ENCODE data around the gene SCUBE1.

DNA sequence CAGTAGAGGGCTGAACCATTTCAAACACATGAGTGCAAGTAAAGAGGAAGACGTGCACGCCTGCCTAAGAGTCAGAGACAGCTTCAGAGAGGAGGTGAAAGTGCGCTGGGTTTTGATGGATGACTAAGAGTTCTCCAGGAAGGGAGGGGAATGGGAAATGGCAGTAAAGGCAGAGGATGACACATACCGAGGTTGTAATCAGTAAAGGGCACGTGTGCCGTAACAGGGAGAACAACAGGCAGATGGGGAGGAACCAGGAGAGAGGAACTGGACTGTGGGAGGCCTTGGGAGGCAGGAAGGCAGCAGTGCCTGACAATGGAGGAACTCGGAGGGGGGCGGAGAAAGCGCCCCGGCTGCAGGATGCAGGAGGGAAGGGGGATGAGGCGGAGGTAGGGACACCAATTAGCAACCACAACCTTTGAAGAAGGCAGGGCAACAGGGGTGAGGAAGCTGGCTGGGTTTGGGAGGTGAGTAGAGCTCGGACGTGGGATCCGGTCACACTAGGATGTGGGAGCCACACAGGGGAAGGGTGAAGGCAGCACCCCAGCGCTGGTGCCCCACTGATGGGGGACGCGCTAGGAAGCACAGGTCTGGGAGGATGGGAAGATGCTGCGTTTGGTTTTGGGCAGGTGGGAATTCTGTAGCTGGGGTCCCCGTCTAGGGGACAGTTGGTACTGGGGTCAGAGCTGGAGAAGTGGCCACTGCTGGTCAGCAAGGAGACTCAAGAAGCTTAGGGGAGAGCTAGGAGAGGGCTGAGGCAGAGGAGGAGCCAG is 67.4 kb downstream of the SCUBE1 start:
- no peak for TF ChIP-seq EP300 (IDR thresholded peaks at IDR 0.05)
- TF ChIP-seq, protein P1, sequence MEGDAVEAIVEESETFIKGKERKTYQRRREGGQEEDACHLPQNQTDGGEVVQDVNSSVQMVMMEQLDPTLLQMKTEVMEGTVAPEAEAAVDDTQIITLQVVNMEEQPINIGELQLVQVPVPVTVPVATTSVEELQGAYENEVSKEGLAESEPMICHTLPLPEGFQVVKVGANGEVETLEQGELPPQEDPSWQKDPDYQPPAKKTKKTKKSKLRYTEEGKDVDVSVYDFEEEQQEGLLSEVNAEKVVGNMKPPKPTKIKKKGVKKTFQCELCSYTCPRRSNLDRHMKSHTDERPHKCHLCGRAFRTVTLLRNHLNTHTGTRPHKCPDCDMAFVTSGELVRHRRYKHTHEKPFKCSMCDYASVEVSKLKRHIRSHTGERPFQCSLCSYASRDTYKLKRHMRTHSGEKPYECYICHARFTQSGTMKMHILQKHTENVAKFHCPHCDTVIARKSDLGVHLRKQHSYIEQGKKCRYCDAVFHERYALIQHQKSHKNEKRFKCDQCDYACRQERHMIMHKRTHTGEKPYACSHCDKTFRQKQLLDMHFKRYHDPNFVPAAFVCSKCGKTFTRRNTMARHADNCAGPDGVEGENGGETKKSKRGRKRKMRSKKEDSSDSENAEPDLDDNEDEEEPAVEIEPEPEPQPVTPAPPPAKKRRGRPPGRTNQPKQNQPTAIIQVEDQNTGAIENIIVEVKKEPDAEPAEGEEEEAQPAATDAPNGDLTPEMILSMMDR (IDR thresholded peaks at IDR 0.05) = no peak
- TF ChIP-seq POLR2A (IDR thresholded peaks at IDR 0.05) = no peak
- TF ChIP-seq POLR2AphosphoS5 (IDR thresholded peaks at IDR 0.05) = no peak

Data from gastroesophageal sphincter (tissue), 3 donors.